ENCODE measurements around the gene UBE4B. TPM values are rescaled to one million over a fixed set of nuclear protein-coding genes. Genes with fewer than 3 reads are reported as not detected.

UBE4B gene
- total and polyA plus RNA-seq, 2 experiments from 2014 or later = 28.4 to 115 TPM

DNA sequence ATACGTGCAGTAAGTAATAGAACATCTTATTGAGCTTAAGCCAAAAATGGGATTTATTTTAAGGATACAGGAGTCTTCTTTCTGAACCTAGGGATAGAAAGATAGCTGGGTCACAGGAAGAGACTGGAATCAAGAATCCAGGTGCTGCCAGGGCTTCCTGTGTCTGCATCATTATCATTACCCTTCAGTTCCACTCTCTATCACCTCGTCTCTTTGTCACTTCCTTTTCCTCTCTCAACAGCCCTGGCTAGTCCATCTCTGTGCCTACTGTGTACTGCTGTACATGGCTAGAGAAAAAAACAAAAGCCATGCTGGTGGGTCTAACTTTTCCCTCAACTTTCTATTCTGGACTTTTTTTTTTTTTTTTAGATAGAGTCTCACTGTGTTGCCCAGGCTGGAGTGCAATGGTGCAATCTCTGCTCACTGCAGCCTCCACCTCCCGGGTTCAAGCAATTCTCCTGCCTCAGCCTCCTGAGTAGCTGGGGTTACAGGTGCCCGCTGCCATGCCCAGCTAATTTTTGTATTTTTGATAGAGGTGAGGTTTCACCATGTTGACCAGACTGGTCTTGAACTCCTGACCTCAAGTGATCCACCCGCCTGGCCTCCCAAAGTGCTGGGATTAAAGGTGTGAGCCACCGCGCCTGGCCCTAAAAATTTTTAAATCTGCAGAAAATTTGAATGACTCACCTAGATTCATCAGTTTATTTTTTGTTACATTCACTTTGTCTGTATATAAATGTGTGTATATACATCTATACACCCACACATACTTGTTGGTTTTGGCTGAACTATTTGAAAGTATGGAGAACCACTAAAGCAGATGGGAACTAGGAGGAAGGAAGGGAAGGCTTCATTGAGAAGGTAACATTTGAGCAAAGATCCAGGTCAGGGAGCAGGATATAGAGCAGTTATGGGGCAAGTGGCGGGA is 31.9 kb downstream of the UBE4B start:
- H3K27me3 ChIP-seq (ENCODE audit: insufficient read depth) = no peaks in the 10 kb centered on the region
- peaks cover 2% of the 10 kb centered on the region for H3K27me3 Mint-ChIP-seq (ENCODE audit: insufficient read depth, low read depth, poor library complexity)
- H2AFZ ChIP-seq = no peak overlapping the region
- H3K79me2 ChIP-seq (replicated peaks; ENCODE audit: insufficient read depth) = peaks cover 97% of the 10 kb centered on the region
- H3K27ac Mint-ChIP-seq = peak overlapping the region; percentile 4; the same call in 1 of the 2 replicates
- DNase-seq (ENCODE audit: low spot score) (no peak), ATAC-seq (no peak)
- H3K4me3 ChIP-seq = no peak overlapping the region
- no peaks in the 10 kb centered on the region for H3K36me3 Mint-ChIP-seq (ENCODE audit: low read depth)
- H3K9me3 Mint-ChIP-seq = no peaks in the 10 kb centered on the region
- H3K36me3 ChIP-seq (ENCODE audit: insufficient read depth) = no peaks in the 10 kb centered on the region; the same call in 1 of the 2 replicates
- peaks cover 33% of the 10 kb centered on the region; the same call in 1 of the 2 replicates for H3K4me1 ChIP-seq (ENCODE audit: insufficient read depth)
- no peaks in the 10 kb centered on the region for H3F3A ChIP-seq (replicated peaks; ENCODE audit: low read depth)
- TF ChIP-seq EZH2 (IDR thresholded peaks at IDR 0.05; ENCODE audit: low read depth, unreplicated experiment) (no peak), POLR2AphosphoS5 (IDR thresholded peaks at IDR 0.05; ENCODE audit: low read depth) (no peak), JUNB (IDR thresholded peaks at IDR 0.05; ENCODE audit: unreplicated experiment) (no peak), ZNF331 (CRISPR knock-in tag; IDR thresholded peaks at IDR 0.05; ENCODE audit: low read depth) (no peak), STAT1 (IDR thresholded peaks at IDR 0.05; ENCODE audit: unreplicated experiment) (no peak), CREB1 (CRISPR knock-in tag; IDR thresholded peaks at IDR 0.05; ENCODE audit: low read depth) (no peak), ZNF114 (CRISPR knock-in tag; IDR thresholded peaks at IDR 0.05) (no peak), NANOG (IDR thresholded peaks at IDR 0.05; ENCODE audit: borderline replicate concordance) (no peak), EZH2phosphoT487 (IDR thresholded peaks at IDR 0.05; ENCODE audit: unreplicated experiment) (no peak)
- TF ChIP-seq, protein P1, sequence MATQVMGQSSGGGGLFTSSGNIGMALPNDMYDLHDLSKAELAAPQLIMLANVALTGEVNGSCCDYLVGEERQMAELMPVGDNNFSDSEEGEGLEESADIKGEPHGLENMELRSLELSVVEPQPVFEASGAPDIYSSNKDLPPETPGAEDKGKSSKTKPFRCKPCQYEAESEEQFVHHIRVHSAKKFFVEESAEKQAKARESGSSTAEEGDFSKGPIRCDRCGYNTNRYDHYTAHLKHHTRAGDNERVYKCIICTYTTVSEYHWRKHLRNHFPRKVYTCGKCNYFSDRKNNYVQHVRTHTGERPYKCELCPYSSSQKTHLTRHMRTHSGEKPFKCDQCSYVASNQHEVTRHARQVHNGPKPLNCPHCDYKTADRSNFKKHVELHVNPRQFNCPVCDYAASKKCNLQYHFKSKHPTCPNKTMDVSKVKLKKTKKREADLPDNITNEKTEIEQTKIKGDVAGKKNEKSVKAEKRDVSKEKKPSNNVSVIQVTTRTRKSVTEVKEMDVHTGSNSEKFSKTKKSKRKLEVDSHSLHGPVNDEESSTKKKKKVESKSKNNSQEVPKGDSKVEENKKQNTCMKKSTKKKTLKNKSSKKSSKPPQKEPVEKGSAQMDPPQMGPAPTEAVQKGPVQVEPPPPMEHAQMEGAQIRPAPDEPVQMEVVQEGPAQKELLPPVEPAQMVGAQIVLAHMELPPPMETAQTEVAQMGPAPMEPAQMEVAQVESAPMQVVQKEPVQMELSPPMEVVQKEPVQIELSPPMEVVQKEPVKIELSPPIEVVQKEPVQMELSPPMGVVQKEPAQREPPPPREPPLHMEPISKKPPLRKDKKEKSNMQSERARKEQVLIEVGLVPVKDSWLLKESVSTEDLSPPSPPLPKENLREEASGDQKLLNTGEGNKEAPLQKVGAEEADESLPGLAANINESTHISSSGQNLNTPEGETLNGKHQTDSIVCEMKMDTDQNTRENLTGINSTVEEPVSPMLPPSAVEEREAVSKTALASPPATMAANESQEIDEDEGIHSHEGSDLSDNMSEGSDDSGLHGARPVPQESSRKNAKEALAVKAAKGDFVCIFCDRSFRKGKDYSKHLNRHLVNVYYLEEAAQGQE (IDR thresholded peaks at IDR 0.05; ENCODE audit: unreplicated experiment) = no peak
- TF ChIP-seq, protein P2, sequence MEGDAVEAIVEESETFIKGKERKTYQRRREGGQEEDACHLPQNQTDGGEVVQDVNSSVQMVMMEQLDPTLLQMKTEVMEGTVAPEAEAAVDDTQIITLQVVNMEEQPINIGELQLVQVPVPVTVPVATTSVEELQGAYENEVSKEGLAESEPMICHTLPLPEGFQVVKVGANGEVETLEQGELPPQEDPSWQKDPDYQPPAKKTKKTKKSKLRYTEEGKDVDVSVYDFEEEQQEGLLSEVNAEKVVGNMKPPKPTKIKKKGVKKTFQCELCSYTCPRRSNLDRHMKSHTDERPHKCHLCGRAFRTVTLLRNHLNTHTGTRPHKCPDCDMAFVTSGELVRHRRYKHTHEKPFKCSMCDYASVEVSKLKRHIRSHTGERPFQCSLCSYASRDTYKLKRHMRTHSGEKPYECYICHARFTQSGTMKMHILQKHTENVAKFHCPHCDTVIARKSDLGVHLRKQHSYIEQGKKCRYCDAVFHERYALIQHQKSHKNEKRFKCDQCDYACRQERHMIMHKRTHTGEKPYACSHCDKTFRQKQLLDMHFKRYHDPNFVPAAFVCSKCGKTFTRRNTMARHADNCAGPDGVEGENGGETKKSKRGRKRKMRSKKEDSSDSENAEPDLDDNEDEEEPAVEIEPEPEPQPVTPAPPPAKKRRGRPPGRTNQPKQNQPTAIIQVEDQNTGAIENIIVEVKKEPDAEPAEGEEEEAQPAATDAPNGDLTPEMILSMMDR (conservative IDR thresholded peaks at IDR 0.05; ENCODE audit: low read depth in 2 of 2) = no peak
- TF ChIP-seq, protein P3, sequence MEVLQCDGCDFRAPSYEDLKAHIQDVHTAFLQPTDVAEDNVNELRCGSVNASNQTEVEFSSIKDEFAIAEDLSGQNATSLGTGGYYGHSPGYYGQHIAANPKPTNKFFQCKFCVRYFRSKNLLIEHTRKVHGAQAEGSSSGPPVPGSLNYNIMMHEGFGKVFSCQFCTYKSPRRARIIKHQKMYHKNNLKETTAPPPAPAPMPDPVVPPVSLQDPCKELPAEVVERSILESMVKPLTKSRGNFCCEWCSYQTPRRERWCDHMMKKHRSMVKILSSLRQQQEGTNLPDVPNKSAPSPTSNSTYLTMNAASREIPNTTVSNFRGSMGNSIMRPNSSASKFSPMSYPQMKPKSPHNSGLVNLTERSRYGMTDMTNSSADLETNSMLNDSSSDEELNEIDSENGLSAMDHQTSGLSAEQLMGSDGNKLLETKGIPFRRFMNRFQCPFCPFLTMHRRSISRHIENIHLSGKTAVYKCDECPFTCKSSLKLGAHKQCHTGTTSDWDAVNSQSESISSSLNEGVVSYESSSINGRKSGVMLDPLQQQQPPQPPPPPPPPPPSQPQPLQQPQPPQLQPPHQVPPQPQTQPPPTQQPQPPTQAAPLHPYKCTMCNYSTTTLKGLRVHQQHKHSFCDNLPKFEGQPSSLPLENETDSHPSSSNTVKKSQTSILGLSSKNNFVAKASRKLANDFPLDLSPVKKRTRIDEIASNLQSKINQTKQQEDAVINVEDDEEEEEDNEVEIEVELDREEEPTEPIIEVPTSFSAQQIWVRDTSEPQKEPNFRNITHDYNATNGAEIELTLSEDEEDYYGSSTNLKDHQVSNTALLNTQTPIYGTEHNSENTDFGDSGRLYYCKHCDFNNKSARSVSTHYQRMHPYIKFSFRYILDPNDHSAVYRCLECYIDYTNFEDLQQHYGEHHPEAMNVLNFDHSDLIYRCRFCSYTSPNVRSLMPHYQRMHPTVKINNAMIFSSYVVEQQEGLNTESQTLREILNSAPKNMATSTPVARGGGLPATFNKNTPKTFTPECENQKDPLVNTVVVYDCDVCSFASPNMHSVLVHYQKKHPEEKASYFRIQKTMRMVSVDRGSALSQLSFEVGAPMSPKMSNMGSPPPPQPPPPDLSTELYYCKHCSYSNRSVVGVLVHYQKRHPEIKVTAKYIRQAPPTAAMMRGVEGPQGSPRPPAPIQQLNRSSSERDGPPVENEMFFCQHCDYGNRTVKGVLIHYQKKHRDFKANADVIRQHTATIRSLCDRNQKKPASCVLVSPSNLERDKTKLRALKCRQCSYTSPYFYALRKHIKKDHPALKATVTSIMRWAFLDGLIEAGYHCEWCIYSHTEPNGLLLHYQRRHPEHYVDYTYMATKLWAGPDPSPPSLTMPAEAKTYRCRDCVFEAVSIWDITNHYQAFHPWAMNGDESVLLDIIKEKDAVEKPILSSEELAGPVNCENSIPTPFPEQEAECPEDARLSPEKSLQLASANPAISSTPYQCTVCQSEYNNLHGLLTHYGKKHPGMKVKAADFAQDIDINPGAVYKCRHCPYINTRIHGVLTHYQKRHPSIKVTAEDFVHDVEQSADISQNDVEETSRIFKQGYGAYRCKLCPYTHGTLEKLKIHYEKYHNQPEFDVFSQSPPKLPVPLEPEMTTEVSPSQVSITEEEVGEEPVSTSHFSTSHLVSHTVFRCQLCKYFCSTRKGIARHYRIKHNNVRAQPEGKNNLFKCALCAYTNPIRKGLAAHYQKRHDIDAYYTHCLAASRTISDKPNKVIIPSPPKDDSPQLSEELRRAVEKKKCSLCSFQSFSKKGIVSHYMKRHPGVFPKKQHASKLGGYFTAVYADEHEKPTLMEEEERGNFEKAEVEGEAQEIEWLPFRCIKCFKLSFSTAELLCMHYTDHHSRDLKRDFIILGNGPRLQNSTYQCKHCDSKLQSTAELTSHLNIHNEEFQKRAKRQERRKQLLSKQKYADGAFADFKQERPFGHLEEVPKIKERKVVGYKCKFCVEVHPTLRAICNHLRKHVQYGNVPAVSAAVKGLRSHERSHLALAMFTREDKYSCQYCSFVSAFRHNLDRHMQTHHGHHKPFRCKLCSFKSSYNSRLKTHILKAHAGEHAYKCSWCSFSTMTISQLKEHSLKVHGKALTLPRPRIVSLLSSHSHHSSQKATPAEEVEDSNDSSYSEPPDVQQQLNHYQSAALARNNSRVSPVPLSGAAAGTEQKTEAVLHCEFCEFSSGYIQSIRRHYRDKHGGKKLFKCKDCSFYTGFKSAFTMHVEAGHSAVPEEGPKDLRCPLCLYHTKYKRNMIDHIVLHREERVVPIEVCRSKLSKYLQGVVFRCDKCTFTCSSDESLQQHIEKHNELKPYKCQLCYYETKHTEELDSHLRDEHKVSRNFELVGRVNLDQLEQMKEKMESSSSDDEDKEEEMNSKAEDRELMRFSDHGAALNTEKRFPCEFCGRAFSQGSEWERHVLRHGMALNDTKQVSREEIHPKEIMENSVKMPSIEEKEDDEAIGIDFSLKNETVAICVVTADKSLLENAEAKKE (CRISPR knock-in tag; IDR thresholded peaks at IDR 0.05) = no peak
- TF ChIP-seq, protein P4, sequence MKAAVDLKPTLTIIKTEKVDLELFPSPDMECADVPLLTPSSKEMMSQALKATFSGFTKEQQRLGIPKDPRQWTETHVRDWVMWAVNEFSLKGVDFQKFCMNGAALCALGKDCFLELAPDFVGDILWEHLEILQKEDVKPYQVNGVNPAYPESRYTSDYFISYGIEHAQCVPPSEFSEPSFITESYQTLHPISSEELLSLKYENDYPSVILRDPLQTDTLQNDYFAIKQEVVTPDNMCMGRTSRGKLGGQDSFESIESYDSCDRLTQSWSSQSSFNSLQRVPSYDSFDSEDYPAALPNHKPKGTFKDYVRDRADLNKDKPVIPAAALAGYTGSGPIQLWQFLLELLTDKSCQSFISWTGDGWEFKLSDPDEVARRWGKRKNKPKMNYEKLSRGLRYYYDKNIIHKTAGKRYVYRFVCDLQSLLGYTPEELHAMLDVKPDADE (IDR thresholded peaks at IDR 0.05) = no peak
- H3K4me3 Mint-ChIP-seq = no peak overlapping the region
- H3K4me2 ChIP-seq = no peak overlapping the region
- H3K27ac ChIP-seq (ENCODE audit: low read depth) = peak overlapping the region; percentile 32
- no peaks in the 10 kb centered on the region for H3K9me2 ChIP-seq (ENCODE audit: insufficient read depth)
- H3K4me1 Mint-ChIP-seq = peaks cover 20% of the 10 kb centered on the region
- H4K20me1 ChIP-seq (replicated peaks; ENCODE audit: insufficient read depth) = peaks cover 12% of the 10 kb centered on the region

All from GM23338 (cell line).